ENCODE results near the gene TMEM255B.

GRCh38 chr13:113775451-113776145 lies 16.6 kb downstream of the TMEM255B start:
- TF ChIP-seq, protein P1, sequence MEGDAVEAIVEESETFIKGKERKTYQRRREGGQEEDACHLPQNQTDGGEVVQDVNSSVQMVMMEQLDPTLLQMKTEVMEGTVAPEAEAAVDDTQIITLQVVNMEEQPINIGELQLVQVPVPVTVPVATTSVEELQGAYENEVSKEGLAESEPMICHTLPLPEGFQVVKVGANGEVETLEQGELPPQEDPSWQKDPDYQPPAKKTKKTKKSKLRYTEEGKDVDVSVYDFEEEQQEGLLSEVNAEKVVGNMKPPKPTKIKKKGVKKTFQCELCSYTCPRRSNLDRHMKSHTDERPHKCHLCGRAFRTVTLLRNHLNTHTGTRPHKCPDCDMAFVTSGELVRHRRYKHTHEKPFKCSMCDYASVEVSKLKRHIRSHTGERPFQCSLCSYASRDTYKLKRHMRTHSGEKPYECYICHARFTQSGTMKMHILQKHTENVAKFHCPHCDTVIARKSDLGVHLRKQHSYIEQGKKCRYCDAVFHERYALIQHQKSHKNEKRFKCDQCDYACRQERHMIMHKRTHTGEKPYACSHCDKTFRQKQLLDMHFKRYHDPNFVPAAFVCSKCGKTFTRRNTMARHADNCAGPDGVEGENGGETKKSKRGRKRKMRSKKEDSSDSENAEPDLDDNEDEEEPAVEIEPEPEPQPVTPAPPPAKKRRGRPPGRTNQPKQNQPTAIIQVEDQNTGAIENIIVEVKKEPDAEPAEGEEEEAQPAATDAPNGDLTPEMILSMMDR (IDR thresholded peaks at IDR 0.05) = no peak
- TF ChIP-seq SIN3A (IDR thresholded peaks at IDR 0.05; ENCODE audit: borderline replicate concordance, insufficient read depth, low read depth, low read length) = no peak
- TF ChIP-seq POLR2AphosphoS5 (IDR thresholded peaks at IDR 0.05; ENCODE audit: low read depth, low read length) = no peak

Data from Panc1 (cell line).